Measurements from ENCODE around the gene CKAP5. TPM values are rescaled to one million over a fixed set of nuclear protein-coding genes. Genes with fewer than 3 reads are reported as not detected.
A peak's percentile ranks its signal among the peaks of the same experiment; 100 is the strongest.
"Not testable (repeated sequence)": the region's sequence is repeated elsewhere in the genome, so short reads cannot be mapped to it uniquely, and the experiment has no call there.

The CKAP5 gene
- polyA plus RNA-seq, 3 donors from 2014 or later = 9.1 to 22.1 (median 9.4) TPM

DNA sequence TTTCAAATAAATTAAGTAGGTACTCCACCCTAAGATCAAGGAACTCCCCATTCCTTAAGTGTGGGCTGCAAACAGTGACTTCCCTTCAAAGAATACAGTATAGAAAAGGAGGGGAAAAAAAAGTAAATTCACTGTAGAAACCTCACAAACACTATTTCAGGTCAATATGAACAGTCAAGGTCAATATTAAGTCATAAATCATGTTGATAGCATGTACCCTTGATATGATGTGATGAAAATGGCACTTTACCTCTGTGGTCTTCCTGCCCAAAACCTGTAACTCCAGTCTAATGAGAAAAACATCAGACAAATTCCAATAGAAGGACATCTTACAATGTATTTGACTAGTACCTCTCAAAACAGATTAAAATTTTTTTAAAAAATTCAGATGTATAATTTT lies 8.2 kb downstream of the CKAP5 start:
- Mint-ChIP-seq H3K4me3 (no peak overlapping the region), H3K27me3 (ENCODE audit: low read depth in 3 of 3) (no peaks in the 10 kb centered on the region), H3K36me3 (no peaks in the 10 kb centered on the region), H3K9me3 (no peaks in the 10 kb centered on the region), H3K4me1 (peaks cover 19 to 34% of the 10 kb centered on the region in 2 donors), H3K27ac (no peak overlapping the region)
- DNase-seq = no peak

DNA sequence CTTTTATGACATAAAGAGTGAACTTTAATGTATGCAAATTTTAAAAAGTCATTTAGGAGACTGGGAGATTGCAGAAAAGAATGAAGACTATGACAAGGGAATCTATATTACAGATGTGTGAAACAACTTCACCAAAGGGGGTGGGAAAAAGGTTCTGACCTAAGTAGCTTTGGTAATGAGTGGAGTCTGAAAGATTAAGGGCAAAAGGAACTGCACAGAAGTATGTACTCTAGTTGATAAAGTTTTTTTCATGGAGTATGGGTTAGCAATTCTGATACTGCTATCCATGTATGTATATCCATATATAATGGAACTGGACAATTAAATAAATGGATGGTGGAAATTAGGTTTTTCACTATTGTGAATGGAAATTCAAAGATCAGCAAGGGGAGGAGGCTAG lies 9.2 kb downstream of the CKAP5 start:
- H3K4me1 Mint-ChIP-seq = peaks cover 14 to 26% of the 10 kb centered on the region in 2 donors
- no peak overlapping the region for H3K4me3 Mint-ChIP-seq
- H3K9me3 Mint-ChIP-seq = no peaks in the 10 kb centered on the region
- H3K36me3 Mint-ChIP-seq = no peaks in the 10 kb centered on the region
- peak overlapping the region in 2 of 6 donors; percentile 62 to 74 for H3K27ac Mint-ChIP-seq
- DNase-seq = no peak
- H3K27me3 Mint-ChIP-seq (ENCODE audit: low read depth in 3 of 3) = no peaks in the 10 kb centered on the region

DNA sequence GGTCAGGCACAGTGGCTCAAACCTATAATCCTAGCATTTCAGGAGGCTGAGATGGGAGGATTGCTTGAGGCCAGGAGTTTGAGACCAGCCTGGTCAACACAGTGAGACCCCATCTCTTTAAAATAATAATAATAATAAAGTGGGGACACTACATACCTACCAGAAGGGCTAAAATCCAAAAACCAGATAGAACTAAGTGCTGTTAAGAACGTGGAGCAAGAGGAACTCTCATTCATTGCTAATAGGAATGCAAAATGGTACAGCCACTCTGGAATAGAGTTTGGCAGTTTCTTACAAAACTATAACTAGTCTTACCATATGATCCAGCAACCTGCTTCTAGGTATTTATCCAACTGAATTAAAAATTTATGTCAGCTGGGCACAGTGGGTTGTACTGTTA lies 9.6 kb downstream of the CKAP5 start:
- no peak for DNase-seq
- Mint-ChIP-seq H3K4me1 (peaks cover 13 to 26% of the 10 kb centered on the region in 2 donors), H3K36me3 (no peaks in the 10 kb centered on the region), H3K27me3 (ENCODE audit: low read depth in 3 of 3) (no peaks in the 10 kb centered on the region), H3K9me3 (no peaks in the 10 kb centered on the region), H3K4me3 (no peak overlapping the region), H3K27ac (no peak overlapping the region)

DNA sequence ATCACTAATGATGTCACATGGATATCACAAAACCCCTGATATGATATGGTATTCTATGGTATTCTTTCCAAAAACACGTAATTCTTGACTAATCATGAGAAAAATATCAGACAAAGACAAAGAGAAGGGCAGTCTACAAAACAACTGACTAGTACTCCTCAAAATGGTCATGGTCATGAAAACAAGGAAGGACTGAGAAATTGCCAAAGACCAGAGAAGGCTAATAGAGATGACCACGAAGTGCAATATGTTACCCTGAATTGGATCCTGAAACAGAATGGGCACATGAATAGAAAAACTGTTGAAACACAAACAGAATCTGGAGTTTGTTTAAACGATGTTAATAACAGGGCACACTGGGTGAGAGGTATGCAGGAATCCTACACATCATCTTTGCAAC lies 10.2 kb downstream of the CKAP5 start:
- H3K4me3 Mint-ChIP-seq = no peak overlapping the region
- H3K27ac Mint-ChIP-seq = no peak overlapping the region
- no peak for DNase-seq
- H3K36me3 Mint-ChIP-seq = no peaks in the 10 kb centered on the region
- peaks cover 11 to 30% of the 10 kb centered on the region in 2 donors for H3K4me1 Mint-ChIP-seq
- H3K27me3 Mint-ChIP-seq (ENCODE audit: low read depth in 3 of 3) = no peaks in the 10 kb centered on the region
- no peaks in the 10 kb centered on the region for H3K9me3 Mint-ChIP-seq

DNA sequence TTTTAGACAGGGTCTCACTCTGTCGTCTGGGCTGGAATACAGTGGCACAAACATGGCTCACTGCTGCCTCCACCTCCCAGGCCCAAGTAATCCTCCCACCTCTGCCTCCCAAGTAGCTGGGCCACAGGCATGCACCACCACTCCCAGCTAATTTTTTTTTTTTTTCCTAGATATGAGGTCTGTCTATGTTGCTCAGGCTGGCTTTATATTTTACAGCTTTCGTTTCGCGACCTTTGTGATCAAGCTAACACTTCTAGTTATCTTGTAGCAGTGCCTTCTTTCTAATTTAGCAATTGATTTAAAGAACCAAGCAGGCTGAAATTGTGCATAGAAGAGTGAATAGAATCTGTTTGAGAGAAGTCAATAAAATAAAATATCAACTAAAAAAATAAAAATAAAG lies 11.3 kb downstream of the CKAP5 start:
- Mint-ChIP-seq H3K27ac (no peak overlapping the region), H3K27me3 (ENCODE audit: low read depth in 3 of 3) (no peaks in the 10 kb centered on the region), H3K36me3 (no peaks in the 10 kb centered on the region), H3K4me3 (no peak overlapping the region), H3K9me3 (no peaks in the 10 kb centered on the region), H3K4me1 (peaks cover 11 to 30% of the 10 kb centered on the region in 2 donors)
- DNase-seq = no peak

DNA sequence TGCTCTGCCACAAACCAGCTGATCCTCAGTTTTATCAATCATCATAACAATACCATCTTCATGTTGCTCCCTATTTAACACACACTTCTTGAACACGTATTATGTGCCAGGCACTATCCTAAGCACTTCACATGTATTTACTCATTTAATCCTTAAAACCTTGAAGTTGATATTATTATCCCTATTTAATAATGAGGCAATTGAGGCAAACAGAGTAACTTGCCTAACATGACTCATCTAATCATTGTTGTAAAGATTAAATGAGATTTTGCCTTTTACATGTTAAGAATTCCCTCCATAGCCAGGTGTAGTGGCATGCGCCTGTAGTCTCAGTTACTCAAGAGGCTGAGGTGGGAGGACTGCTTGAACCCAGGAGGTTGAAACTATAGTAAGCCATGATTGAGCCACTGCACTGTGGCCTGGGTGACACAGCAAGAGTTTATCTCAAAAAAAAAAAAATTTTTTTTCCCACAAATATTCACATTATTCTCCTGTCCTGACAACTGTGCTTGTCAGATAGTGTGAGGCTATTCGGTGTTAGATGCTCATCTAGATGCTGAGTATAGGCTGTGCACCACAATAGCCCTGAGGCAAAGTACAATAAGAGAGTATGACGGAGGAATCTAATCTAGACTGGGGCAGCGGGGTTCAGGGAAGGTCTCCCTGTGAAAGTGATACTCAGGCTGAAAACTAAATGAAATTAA lies 13.4 kb downstream of the CKAP5 start:
- H3K4me1 Mint-ChIP-seq = peaks cover 7 to 24% of the 10 kb centered on the region in 2 donors
- no peaks in the 10 kb centered on the region for H3K36me3 Mint-ChIP-seq
- no peaks in the 10 kb centered on the region for H3K9me3 Mint-ChIP-seq
- DNase-seq = no peak
- H3K4me3 Mint-ChIP-seq = no peak overlapping the region
- H3K27ac Mint-ChIP-seq = peak overlapping the region in 1 of 6 donors; percentile 18
- H3K27me3 Mint-ChIP-seq (ENCODE audit: low read depth in 3 of 3) = no peaks in the 10 kb centered on the region

DNA sequence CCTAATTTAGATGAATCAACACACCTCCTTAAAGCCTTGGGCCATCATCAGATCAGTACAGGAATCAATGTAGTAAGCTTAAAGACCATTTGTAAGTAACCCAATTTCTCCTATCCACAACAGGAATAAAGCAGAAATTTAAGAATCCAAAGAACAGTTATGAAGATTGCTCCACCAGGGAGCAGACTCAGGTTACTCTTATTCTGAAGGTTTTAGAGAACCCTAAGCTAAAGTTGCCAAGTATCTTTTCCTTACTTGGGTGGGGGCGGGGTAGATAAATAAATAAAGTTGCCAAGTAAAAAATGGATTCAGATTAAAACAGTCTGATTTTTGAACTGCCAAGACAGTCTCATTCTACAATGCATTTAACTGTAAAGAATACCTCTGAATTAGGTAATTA lies 18.1 kb downstream of the CKAP5 start:
- Mint-ChIP-seq H3K4me1 (peaks cover 19 to 36% of the 10 kb centered on the region in 2 donors), H3K4me3 (peak overlapping the region in 3 of 5 donors; percentile 25 to 62 (median 58)), H3K27me3 (ENCODE audit: low read depth in 3 of 3) (no peaks in the 10 kb centered on the region), H3K27ac (no peak overlapping the region), H3K36me3 (no peaks in the 10 kb centered on the region), H3K9me3 (no peaks in the 10 kb centered on the region)
- DNase-seq = no peak

DNA sequence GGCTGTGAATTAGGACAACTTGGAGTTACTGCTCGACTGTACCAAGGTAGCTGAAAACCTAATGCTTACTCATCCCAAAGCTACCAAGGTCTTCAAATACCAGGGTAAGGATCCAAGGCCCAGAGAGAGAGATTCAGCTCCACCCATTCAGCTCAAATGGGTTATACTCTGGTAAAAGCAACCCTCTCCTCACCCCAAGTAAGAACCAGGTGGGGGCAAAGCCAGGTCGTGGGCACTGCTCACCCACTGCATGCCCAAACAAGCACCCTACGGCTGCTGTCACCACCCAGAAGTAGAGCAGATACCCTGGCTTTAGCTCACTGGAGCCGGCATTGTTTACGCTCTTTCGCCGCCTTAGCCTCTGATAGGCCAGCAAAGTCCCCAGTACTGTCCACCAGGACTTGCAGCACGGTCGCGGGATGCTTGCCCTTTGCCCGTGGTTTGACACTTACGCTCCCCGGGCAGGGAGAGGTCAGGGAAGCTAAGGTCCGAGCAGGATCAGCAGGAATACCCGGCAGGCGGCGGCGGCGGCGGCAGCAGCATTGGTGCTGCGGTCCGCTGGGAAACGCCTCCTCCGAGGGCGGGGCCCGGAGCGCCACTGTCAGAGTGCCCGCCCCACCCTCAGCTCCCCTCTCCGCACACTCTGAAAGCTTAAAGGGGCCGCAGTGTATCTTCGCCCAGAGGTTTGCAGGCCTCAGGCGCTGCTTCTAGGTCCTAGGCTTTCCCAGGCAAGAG lies 19.6 kb downstream of the CKAP5 start:
- H3K36me3 Mint-ChIP-seq = no peaks in the 10 kb centered on the region
- peaks cover 19 to 36% of the 10 kb centered on the region in 2 donors for H3K4me1 Mint-ChIP-seq
- DNase-seq = peak; percentile 65 to 70 (median 68)
- peak overlapping the region; percentile 75 to 85 (median 78) for H3K27ac Mint-ChIP-seq
- no peaks in the 10 kb centered on the region for H3K27me3 Mint-ChIP-seq (ENCODE audit: low read depth in 3 of 3)
- peak overlapping the region; percentile 83 to 89 (median 87) for H3K4me3 Mint-ChIP-seq
- no peaks in the 10 kb centered on the region for H3K9me3 Mint-ChIP-seq

DNA sequence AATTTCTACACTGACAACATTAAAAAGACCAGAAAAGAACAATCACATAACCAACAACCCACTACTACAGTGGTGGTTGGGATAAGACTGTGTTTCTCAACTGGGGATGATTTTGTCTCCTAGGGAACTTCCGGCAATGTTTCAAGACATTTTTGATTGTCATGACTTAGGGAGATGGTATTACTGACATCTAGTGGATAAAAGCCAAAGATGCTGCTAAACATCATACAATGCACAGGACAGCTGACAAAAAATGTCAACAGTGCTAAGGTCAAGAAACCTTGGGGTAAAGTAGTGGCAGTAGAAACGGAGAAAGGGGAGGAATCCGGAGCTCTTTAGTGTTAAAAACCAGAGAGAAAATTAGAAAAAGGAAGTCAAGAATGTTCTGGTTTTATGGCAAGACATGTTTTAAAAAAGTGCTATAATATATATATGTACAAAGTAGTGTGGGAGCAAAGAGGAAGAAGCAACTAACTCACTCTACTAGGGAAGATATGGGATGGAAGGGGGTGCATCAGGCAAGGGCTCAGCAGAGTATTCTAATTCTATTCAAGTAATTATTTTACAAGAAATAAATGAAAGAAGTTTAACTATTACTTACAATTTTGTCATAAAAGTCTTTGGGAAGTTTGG lies 37.2 kb downstream of the CKAP5 start:
- no peak for DNase-seq
- H3K4me1 Mint-ChIP-seq = no peaks in the 10 kb centered on the region
- H3K27me3 Mint-ChIP-seq (ENCODE audit: low read depth in 3 of 3) = peaks cover 0 to 1% (median 0%) of the 10 kb centered on the region in 3 donors
- H3K9me3 Mint-ChIP-seq = no peaks in the 10 kb centered on the region
- H3K36me3 Mint-ChIP-seq = peaks cover 14 to 43% (median 17%) of the 10 kb centered on the region in 3 donors
- no peak overlapping the region for H3K4me3 Mint-ChIP-seq
- no peak overlapping the region for H3K27ac Mint-ChIP-seq

DNA sequence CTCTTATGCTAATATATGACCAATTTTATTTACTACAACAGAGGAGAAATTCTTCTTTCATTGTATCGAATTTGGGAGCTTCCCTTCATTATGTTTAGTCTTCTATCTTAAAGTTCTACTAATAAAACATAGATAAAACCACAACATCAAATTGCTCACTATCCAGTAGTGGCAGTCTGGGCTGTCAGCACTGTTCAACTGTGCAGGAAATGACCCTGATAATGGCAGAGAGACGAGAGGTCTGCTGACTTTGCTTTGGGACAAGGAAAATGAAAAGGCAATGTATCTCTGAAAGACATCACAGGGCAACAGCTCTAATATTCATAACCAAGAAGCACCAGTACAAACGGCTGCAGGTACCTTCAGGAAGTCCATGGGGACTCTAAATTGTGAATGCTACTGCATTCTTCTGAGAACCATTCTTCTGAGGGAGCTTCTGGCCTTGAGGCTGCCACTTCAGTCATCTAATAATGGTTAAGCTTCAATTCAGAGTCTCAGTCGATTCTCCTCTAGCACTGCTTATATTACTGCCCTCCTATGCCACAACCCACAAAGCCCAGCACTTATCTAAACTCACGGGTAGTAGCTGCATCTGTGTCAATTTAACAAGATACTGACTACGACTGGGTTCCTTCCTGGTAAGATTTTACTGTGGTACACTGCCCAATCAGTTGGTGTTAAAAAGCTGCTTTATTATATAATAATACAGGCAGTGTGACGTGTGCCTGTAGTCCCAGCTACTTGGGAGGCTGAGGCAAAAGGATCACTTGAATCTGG lies 44.2 kb downstream of the CKAP5 start:
- peaks cover 17 to 36% (median 18%) of the 10 kb centered on the region in 3 donors for H3K36me3 Mint-ChIP-seq
- H3K27ac Mint-ChIP-seq = no peak overlapping the region
- no peak for DNase-seq
- no peak overlapping the region for H3K4me3 Mint-ChIP-seq
- H3K9me3 Mint-ChIP-seq = no peaks in the 10 kb centered on the region
- peaks cover 7 to 13% of the 10 kb centered on the region in 2 donors for H3K4me1 Mint-ChIP-seq
- peaks cover 0 to 1% (median 0%) of the 10 kb centered on the region in 3 donors for H3K27me3 Mint-ChIP-seq (ENCODE audit: low read depth in 3 of 3)

DNA sequence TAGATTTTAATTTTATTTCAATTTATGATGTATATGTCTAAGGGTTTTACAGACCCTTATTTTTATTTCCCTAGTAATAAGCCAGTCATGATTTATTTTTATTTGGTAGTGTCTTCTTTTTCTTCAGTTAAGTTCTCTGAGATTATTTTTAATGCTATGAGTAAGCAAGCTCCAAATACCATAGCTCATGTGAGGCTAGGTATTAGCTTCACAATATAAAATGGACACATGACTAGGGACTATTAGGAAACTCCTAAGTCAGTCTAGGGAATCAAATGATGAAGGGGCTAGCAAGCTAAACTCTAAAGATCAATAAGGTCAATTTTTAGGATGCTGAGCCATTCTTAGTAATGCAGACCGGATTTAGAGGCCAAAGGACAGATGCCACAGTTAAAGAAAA lies 45.9 kb downstream of the CKAP5 start:
- Mint-ChIP-seq H3K9me3 (no peaks in the 10 kb centered on the region), H3K27me3 (ENCODE audit: low read depth in 3 of 3) (no peaks in the 10 kb centered on the region), H3K4me1 (peaks cover 7 to 13% of the 10 kb centered on the region in 2 donors), H3K36me3 (peaks cover 12 to 40% (median 20%) of the 10 kb centered on the region in 3 donors), H3K4me3 (no peak overlapping the region), H3K27ac (no peak overlapping the region)
- no peak for DNase-seq

DNA sequence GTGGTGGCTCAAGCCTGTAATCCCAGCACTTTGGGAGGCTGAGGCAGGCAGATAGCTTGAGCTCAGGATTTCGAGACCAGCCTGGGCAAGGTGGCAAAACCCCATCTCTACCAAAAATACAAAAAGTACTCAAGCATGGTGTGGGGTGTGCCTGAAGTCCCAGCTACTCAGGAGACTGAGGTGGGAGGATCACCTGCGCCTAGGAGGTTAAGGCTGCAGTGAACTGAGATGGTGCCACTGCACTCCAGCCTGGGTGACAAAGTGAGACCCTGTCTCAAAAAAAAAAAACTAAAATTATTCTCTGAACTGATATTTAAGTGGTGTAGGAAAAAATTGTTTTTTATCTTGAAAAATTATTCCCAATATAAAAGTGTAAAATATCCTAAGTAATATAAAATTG lies 46.4 kb downstream of the CKAP5 start:
- H3K27ac Mint-ChIP-seq; H3K4me3 Mint-ChIP-seq; H3K27me3 Mint-ChIP-seq (ENCODE audit: low read depth in 3 of 3); H3K9me3 Mint-ChIP-seq; DNase-seq: not testable (repeated sequence)
- H3K4me1 Mint-ChIP-seq = peaks cover 7 to 13% of the 10 kb centered on the region in 2 donors
- H3K36me3 Mint-ChIP-seq = peaks cover 12 to 40% (median 20%) of the 10 kb centered on the region in 3 donors

DNA sequence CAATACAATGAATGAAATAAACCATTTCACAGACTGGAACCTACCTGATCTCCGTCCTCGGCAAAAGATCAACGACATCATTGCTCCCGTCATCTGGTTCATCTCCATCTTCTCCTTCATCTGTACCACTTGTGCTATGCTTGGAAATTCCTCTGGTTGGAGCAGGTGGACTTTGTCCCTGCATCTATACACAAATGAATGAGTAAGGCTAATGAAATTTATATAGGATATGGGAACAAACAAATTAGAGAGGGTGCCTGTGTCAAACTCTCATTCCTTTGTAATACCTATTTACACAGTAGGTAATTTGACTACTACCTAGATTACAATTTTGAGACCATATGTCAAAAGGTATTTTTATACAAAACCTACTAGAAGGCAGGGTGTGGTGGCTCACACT lies 67.7 kb downstream of the CKAP5 start:
- Mint-ChIP-seq H3K4me1 (no peaks in the 10 kb centered on the region), H3K27me3 (ENCODE audit: low read depth in 3 of 3) (peaks cover 0 to 4% (median 2%) of the 10 kb centered on the region in 3 donors), H3K36me3 (peaks cover 17 to 50% (median 26%) of the 10 kb centered on the region in 3 donors), H3K4me3 (no peak overlapping the region), H3K27ac (no peak overlapping the region), H3K9me3 (no peaks in the 10 kb centered on the region)
- no peak for DNase-seq
